Brain microvascular endothelial cell (primary cell): ENCODE data around the gene MXRA8.
A peak's percentile ranks its signal among the peaks of the same experiment; 100 is the strongest.

ENCODE experiments used
- DNase-seq: peaks from one replicate; pipeline ENCODE4 v3.0.0-alpha.2; 2020
- H3K27ac ChIP-seq: fragments of 250-450 bp; sonication (Bioruptor Pico); 2 replicates; pipeline ENCODE4 v1.5.1; 2020; ENCODE audit warnings: mild to moderate bottlenecking, moderate library complexity
- H3K27me3 ChIP-seq: fragments of 250-450 bp; sonication (Bioruptor Pico); replicated peaks from 2 replicates; pipeline ENCODE4 v1.5.1; 2020; ENCODE audit warnings: mild to moderate bottlenecking
- H3K36me3 ChIP-seq: fragments of 250-450 bp; sonication (Bioruptor Pico); replicated peaks from 2 replicates; pipeline ENCODE4 v1.5.1; 2020; ENCODE audit warnings: mild to moderate bottlenecking
- H3K4me3 ChIP-seq: 2 replicates; pipeline ENCODE4 v1.5.1; 2011; ENCODE audit warnings: low read depth, mild to moderate bottlenecking, control low read depth, low read length, moderate library complexity
- CTCF ChIP-seq: IDR thresholded peaks from 2 replicates; pipeline ENCODE4 v1.5.1; 2011; ENCODE audit warnings: low read depth, mild to moderate bottlenecking, moderate library complexity, low read length, control low read depth, inconsistent platforms; ENCODE audit errors: missing control alignments
- in situ Hi-C: cut with HindIII; loops from 2 replicates; pipeline ENCODE4 v1.10.0; 2017; ENCODE audit warnings: low sequenced_read_pairs, low pct_ligation_motif_present

Gene MXRA8

GRCh38 chr1:1365875-1366698, 7.7 kb upstream of the MXRA8 start:
- no peak for DNase-seq
- H3K27ac ChIP-seq, result no peak overlapping the region
- no peak for TF ChIP-seq CTCF
- H3K27me3 ChIP-seq, result no peaks in the 10 kb centered on the region
- in situ Hi-C loops, result no loop called here
- H3K4me3 ChIP-seq, result no peak overlapping the region
- no peaks in the 10 kb centered on the region for H3K36me3 ChIP-seq

- no peak overlapping the region for H3K27ac ChIP-seq
- DNase-seq, result no peak
Observed at GRCh38 chr1:1364266-1364665, 5.9 kb upstream of the MXRA8 start.

GRCh38 chr1:1361982-1362423, 3.6 kb upstream of the MXRA8 start:
- peak overlapping the region; percentile 17 for H3K27ac ChIP-seq
- no peaks in the 10 kb centered on the region for H3K27me3 ChIP-seq
- TF ChIP-seq CTCF, result peak; percentile 54

More at GRCh38 chr1:1364266-1364665, 5.9 kb upstream of the MXRA8 start:
- Histone ChIP-seq H3K4me3 (no peak overlapping the region), H3K36me3 (no peaks in the 10 kb centered on the region), H3K27me3 (no peaks in the 10 kb centered on the region)
- in situ Hi-C loops, result no loop called here
- no peak for TF ChIP-seq CTCF

GRCh38 chr1:1361233-1361981, 3.1 kb upstream of the MXRA8 start:
- no peaks in the 10 kb centered on the region for H3K36me3 ChIP-seq
- in situ Hi-C loops, result no loop called here
- TF ChIP-seq CTCF, result no peak
- peak overlapping the region; percentile 17 for H3K27ac ChIP-seq
- H3K4me3 ChIP-seq, result no peak overlapping the region
- DNase-seq, result no peak
- H3K27me3 ChIP-seq, result no peaks in the 10 kb centered on the region

More at GRCh38 chr1:1361982-1362423, 3.6 kb upstream of the MXRA8 start:
- in situ Hi-C loops, result no loop called here
- H3K36me3 ChIP-seq, result no peaks in the 10 kb centered on the region
- peak; percentile 77 for DNase-seq
- H3K4me3 ChIP-seq, result no peak overlapping the region

DNA sequence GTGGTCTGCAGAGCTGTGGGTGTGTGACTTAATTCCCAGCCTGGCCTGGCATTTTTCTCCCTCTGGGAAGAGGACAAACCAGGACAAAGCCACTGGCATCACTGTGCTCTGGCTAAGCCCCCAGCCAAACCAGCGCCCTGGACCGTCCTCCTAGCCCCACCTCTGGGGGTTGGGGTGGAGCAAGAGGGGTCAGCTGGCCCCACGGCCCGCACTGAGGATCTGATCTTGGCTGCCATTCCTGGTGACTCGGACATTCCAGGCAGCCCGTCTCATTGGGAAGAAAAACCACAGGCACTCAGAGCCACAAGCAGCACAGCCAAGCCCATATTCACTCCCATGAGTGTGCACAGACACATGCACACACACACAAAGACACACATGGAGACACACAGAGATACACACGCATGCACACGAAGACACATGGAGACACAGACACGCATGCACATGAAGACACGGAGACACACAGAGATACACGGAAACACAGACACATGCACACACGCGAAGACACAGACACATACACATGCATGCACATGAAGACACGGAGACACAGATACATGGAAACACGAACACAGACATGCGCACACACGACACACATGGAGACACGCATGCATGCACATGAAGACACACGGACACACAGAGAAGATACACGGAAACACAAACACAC, 2.3 kb upstream of the MXRA8 start:
- H3K4me3 ChIP-seq, result no peak overlapping the region
- no peak for TF ChIP-seq CTCF
- peak; percentile 92 for DNase-seq
- H3K27me3 ChIP-seq, result no peaks in the 10 kb centered on the region
- in situ Hi-C loops, result no loop called here
- no peaks in the 10 kb centered on the region for H3K36me3 ChIP-seq
- no peak overlapping the region for H3K27ac ChIP-seq
